Hindlimb muscle (tissue), 1 donor: Measurements from ENCODE around the gene STK32C. TPM values are rescaled to one million over a fixed set of nuclear protein-coding genes. Genes with fewer than 3 reads are reported as not detected.
"Not testable (repeated sequence)": the region's sequence is repeated elsewhere in the genome, so short reads cannot be mapped to it uniquely, and the experiment has no call there.

ENCODE experiments used
- DNase-seq: peaks from one replicate; pipeline ENCODE4 v3.0.0-alpha.2; 2013
- polyA plus RNA-seq: library from polyadenylated mRNA; unstranded; fragments of 120-200 nt; gene quantifications from one replicate; pipeline ENCODE4 v1.2.1, GENCODE V29; 2013; ENCODE audit not compliant: insufficient read length

STK32C gene
- polyA plus RNA-seq, 1 donor, result 12.2 TPM

- DNase-seq, result no peak
These were observed 7.2 kb downstream of the STK32C start for GRCh38 chr10:132300582-132300981.

- no peak for DNase-seq
These were observed 8.1 kb downstream of the STK32C start for GRCh38 chr10:132299371-132300336.

- DNase-seq, result no peak
These were observed 9.5 kb downstream of the STK32C start for GRCh38 chr10:132298038-132298881.

- no peak for DNase-seq
These were observed 10.2 kb downstream of the STK32C start for GRCh38 chr10:132297526-132297925.

- no peak for DNase-seq
These were observed 10.9 kb downstream of the STK32C start for GRCh38 chr10:132296666-132297443.

GRCh38 chr10:132295481-132295880, 12.3 kb downstream of the STK32C start:
- not testable (repeated sequence) for DNase-seq

GRCh38 chr10:132294561-132295318, 13.0 kb downstream of the STK32C start:
- DNase-seq, result no peak

- no peak for DNase-seq
These were observed 13.8 kb downstream of the STK32C start for GRCh38 chr10:132293813-132294520.

- no peak for DNase-seq
These were observed 14.4 kb downstream of the STK32C start for GRCh38 chr10:132293201-132293812.

GRCh38 chr10:132292287-132293200, 15.2 kb downstream of the STK32C start:
- no peak for DNase-seq

- no peak for DNase-seq
These were observed 15.9 kb downstream of the STK32C start for GRCh38 chr10:132291826-132292225.

- DNase-seq, result no peak
These were observed 17.1 kb downstream of the STK32C start for GRCh38 chr10:132290631-132291030.

GRCh38 chr10:132289439-132289838, 18.3 kb downstream of the STK32C start:
- no peak for DNase-seq

- no peak for DNase-seq
These were observed 24.0 kb downstream of the STK32C start for GRCh38 chr10:132283604-132284382.

- DNase-seq, result no peak
These were observed 24.8 kb downstream of the STK32C start for GRCh38 chr10:132282667-132283603.

GRCh38 chr10:132281915-132282666, 25.7 kb downstream of the STK32C start:
- DNase-seq, result no peak

GRCh38 chr10:132280646-132281074, 27.1 kb downstream of the STK32C start:
- DNase-seq, result no peak
